ENCODE measurements around the gene RWDD1. TPM values are rescaled to one million over a fixed set of nuclear protein-coding genes. Genes with fewer than 3 reads are reported as not detected.

The RWDD1 gene, protein sequence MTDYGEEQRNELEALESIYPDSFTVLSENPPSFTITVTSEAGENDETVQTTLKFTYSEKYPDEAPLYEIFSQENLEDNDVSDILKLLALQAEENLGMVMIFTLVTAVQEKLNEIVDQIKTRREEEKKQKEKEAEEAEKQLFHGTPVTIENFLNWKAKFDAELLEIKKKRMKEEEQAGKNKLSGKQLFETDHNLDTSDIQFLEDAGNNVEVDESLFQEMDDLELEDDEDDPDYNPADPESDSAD
- total RNA-seq (37.1 TPM), polyA plus RNA-seq (62.1 TPM)

DNA sequence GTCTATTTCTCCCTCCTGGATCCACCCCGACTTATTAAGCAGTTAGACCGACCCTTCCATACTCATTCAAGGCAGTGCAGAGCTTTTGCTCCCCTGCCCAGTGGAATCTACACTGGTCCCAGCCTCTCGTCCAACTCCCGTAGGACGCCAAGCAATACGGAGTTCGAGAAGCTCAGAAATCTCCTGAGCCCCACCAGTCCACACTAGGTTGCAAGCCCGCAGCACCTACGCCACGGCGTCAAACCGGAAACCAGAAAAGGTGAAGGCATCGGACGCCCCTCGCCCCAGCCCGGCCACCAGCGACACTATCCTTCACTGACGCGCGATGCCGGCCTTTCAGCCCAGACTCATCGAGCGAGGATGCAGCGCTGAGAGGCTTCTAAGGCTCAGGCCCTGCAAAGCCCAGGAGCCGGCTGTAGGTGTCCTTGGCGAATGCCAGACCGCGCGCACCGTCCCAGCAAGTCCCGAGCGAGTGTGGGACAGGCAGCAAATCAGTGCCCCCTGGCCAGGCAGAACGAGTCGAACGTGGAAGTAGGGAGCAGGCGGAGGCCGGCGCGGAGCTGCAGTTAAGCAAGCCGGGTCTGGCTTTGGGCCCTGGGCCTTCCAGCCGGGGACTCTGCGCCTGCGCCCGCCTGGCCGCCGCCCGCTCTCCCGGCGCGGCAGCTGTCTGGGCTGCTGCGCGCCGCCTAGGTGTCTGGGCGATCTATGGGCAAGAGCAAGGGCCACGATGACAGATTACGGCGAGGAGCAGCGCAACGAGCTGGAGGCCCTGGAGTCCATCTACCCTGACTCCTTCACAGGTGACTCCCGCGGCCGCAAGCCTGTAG is at the start of gene RWDD1:
TSS of gene RWDD1 (plus strand) at position 649 of the 827 bp plus-strand sequence. CDS start at position 728, 79 bp downstream.
- no peaks in the 10 kb centered on the region for H3K36me3 ChIP-seq (ENCODE audit: insufficient read depth)
- under 1% methylated on average over 62 of the region's 62 CpGs for WGBS

DNA sequence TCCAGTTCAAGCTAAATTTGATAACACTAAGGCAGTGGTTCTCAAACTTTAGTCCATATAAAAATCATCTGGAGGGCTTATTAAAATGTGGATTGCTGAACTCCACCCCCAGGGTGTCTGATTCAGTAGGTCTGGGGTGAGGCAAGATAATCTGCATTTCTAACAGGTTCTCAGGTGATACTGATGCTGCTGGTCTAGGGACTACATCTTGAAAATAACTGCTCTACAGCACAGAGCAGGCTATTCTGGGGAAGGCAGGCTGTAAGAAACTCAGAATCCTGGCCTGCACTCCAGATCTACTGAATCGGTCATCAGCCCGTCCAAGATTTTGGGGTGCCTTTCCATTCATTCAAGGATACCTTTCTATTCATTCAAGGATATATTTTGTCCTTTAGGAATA is 48.4 kb upstream of the RWDD1 start:
- H3K36me3 ChIP-seq (ENCODE audit: insufficient read depth): no peaks in the 10 kb centered on the region
- WGBS: 80% methylated on average over 2 of the region's 2 CpGs
- H3K4me3 ChIP-seq (ENCODE audit: low read depth, low read length): no peak overlapping the region
- H3K27ac ChIP-seq (ENCODE audit: low read depth): no peak overlapping the region
- H3K4me1 ChIP-seq (ENCODE audit: insufficient read depth): no peaks in the 10 kb centered on the region
- DNase-seq (ENCODE audit: extremely low spot score): no peak

More for the DNA sequence above, at the start of gene RWDD1:
- Histone ChIP-seq H3K4me3 (ENCODE audit: low read depth, low read length) (peak within 1 kb of the TSS; percentile 94), H3K4me1 (ENCODE audit: insufficient read depth) (no peaks in the 10 kb centered on the region), H3K27ac (ENCODE audit: low read depth) (peak within 1 kb of the TSS; percentile 87)
- DNase-seq (ENCODE audit: extremely low spot score): peak; percentile 97

DNA sequence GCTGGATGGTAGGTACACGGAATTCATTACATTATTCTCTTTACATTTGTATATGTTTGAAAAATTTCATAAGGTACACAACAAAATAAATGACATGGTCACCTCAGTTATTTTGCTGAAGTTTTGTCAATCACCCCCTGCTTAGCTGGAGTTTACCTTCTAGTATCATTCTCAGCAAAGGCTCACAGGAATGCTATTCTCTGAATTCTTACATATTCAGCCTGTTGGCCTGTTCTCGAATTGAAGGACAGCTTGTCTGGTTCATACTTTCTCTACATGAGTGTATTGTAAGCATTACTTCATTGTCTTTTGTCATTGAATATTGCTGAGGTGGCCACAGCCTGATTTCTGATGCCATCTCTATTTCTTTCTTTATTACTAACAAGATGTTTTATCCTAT is 47.1 kb upstream of the RWDD1 start:
- whole genome bisulfite sequencing: 88% methylated on average over 2 of the region's 2 CpGs
- H3K36me3 ChIP-seq (ENCODE audit: insufficient read depth): no peaks in the 10 kb centered on the region
- DNase-seq (ENCODE audit: extremely low spot score): no peak
- H3K27ac ChIP-seq (ENCODE audit: low read depth): no peak overlapping the region
- no peaks in the 10 kb centered on the region for H3K4me1 ChIP-seq (ENCODE audit: insufficient read depth)
- no peak overlapping the region for H3K4me3 ChIP-seq (ENCODE audit: low read depth, low read length)

DNA sequence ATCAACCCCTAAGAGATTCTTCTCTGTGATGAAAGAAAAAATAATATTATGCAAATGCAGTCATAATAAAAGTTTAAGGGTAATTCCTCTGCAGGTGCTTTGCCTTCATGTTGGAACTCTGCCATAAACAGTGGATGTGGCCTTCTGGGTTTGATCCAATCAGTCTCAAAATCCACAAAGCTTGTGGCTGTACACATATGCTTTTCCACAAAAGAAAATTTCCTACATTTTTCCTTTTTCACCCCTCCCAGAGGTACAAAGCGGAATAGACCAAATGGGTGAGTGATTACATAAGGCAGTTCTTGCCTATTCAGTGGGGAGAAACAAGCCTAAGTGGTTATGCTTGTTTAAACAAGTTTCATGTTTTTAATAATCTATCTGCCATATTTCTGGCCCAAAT is 43.2 kb upstream of the RWDD1 start:
- H3K27ac ChIP-seq (ENCODE audit: low read depth): no peak overlapping the region
- no peaks in the 10 kb centered on the region for H3K4me1 ChIP-seq (ENCODE audit: insufficient read depth)
- DNase-seq (ENCODE audit: extremely low spot score): no peak
- no peaks in the 10 kb centered on the region for H3K36me3 ChIP-seq (ENCODE audit: insufficient read depth)
- 77% methylated on average over 1 of the region's 1 CpG for WGBS
- H3K4me3 ChIP-seq (ENCODE audit: low read depth, low read length): no peak overlapping the region

DNA sequence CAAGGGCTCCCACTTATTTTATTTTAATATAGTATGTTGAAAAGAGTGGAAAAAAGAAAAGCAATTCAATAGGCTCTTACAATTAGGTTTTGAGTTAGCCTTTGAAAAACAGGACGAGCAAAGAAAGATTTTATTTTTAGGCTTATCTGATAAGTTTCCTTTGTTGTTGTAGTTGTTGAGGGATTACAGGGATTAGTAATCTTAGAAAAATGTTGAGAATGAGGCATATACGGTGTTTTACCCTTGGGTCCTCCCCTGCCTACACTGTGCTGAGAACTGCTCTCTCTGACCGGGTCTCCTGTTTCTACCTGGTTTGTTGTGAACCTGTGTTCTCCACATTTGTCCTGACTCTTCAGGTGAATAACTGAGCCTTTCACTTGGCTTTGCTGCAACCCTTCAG is 42.5 kb upstream of the RWDD1 start:
- no peak overlapping the region for H3K4me3 ChIP-seq (ENCODE audit: low read depth, low read length)
- H3K4me1 ChIP-seq (ENCODE audit: insufficient read depth): no peaks in the 10 kb centered on the region
- WGBS: 22% methylated on average over 3 of the region's 3 CpGs
- H3K36me3 ChIP-seq (ENCODE audit: insufficient read depth): no peaks in the 10 kb centered on the region
- H3K27ac ChIP-seq (ENCODE audit: low read depth): no peak overlapping the region
- no peak for DNase-seq (ENCODE audit: extremely low spot score)

DNA sequence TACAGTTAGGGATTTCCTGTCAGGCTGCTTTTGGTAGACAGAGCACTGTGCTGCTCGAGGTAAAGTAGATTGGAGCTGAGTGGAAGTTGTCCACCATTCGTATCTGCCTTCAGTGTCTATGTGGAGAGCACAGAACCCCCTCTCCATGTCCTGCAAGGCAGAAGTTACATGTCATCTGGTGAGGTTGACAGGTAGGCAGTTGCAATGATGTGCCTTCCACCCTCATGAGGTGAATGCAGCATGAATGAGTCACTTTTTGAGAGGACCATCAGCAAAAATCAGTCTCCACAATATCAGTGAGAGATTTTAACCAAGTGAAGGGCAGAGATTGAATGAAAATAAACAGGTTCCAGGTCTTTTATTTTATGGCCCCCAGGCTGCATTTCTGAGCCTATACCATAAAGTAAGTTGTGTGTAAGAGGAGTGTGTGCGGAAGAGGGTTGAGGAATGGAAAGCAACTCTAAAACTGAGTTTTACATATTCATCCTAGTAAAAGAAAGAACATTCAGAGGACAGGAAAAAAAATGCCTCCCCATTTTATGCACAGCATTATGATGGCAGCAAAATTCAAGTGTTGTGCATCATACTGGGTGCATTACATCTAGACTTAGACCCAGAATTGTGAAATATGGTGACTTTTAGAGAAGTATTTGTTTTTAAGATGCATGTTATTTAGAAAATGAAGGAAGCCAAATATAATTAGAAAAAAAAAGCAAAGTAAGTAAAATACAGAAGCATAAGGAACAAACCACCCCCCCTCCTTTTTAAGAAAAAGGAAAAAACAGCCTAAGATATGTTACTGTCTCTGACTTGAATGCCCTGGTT is 41.6 kb upstream of the RWDD1 start:
- 67% methylated on average over 3 of the region's 3 CpGs for WGBS
- H3K4me1 ChIP-seq (ENCODE audit: insufficient read depth): no peaks in the 10 kb centered on the region
- no peaks in the 10 kb centered on the region for H3K36me3 ChIP-seq (ENCODE audit: insufficient read depth)
- no peak overlapping the region for H3K27ac ChIP-seq (ENCODE audit: low read depth)
- H3K4me3 ChIP-seq (ENCODE audit: low read depth, low read length): no peak overlapping the region
- DNase-seq (ENCODE audit: extremely low spot score): no peak

DNA sequence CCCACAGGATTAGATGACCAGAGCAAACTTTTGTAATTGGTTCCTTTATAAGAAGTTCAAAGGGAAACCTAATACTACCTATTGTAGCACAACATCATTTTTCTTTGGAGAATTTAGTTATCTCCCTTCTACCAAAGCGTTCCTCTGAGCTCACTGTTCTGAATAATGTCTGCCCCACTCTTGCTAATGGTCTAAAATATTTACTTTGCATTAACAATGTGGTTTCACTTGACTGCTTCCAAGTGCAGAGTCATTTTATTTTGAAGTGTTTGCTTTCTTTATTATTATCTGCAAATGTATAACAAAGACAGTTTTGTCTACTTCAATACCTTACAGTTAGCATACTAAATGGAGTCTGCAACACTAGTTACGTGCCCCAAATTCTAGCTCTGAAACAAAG is 40.9 kb upstream of the RWDD1 start:
- Histone ChIP-seq H3K4me1 (ENCODE audit: insufficient read depth) (no peaks in the 10 kb centered on the region), H3K27ac (ENCODE audit: low read depth) (no peak overlapping the region), H3K36me3 (ENCODE audit: insufficient read depth) (no peaks in the 10 kb centered on the region), H3K4me3 (ENCODE audit: low read depth, low read length) (no peak overlapping the region)
- 58% methylated on average over 2 of the region's 2 CpGs for WGBS
- no peak for DNase-seq (ENCODE audit: extremely low spot score)

DNA sequence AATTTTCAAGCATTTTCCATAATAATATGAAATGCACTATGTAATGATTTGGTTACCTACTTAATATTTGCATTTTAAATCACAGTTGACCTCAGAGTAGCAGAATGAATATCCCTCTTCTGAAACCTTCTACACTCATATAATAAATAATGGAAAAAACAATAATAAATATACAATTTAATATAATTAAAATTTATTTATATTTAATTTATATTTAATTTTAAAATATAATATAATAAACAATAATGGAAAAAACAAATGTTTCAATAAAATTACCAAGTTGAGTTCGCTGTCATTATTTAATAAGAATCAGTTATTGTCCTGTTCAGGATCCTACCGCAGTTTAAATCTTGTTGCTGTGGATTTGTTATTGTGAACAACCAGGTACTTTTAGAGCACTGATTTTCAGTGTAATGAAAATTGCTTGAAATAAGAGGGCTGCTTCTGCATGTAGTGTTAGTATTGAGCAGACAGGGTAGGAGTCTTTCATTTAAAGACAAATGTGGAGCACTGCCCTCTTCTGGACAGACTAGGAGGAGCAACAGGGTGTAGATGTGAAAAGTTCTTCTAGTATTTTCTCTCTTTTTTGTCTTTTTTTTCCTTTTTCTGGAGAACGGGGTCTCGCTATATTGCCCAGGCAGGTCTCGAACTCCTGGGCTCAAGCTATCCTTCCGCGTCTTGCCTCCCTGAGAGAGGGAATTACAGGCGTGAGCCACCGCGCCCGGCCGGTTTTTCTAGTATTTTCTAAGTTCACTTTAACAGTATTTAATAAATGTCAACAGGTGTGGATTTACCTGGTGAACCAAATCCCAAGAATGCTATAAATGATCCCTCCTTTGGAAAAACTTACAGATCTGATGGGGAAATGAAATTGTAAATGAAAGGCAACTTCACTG is 39.4 kb upstream of the RWDD1 start:
- no peaks in the 10 kb centered on the region for H3K36me3 ChIP-seq (ENCODE audit: insufficient read depth)
- no peak overlapping the region for H3K4me3 ChIP-seq (ENCODE audit: low read depth, low read length)
- H3K27ac ChIP-seq (ENCODE audit: low read depth): no peak overlapping the region
- 85% methylated on average over 12 of the region's 12 CpGs for WGBS
- H3K4me1 ChIP-seq (ENCODE audit: insufficient read depth): no peaks in the 10 kb centered on the region
- DNase-seq (ENCODE audit: extremely low spot score): no peak

DNA sequence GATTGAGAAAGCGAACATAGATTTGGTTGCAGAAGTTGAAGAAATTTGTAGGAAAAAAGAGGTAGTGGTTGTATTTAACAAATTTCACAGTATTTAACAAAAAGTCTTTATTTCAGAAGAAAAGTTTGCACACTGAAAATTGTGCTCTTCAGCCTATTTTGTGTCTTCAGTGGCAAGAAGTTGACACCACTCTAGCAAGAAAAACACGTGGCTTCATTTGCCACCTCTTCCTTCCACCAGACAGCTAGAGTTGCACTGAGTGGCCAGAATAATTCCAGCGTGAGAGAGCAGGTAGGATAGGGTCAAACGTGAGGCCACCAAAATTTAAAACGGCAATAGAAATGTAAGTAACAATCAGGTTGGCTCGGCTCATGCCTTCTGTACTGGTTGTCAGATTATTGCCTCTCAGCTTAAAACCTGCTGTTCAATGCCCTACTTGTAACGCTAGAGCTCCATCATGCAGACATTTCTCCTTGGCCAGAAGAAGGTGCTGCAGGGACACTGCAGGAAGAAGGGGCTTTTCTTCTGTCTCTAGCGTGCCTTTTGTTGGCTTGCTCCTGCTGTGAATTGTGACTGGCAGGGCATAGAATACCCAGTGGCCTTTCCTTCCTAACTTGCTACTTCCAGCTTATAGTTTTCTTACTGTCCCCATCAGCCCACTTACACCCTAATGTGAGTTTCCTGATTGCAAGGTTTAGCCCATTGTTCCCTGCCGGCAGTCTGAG is 37.9 kb upstream of the RWDD1 start:
- H3K36me3 ChIP-seq (ENCODE audit: insufficient read depth): peaks cover 2% of the 10 kb centered on the region
- DNase-seq (ENCODE audit: extremely low spot score): no peak
- WGBS: 59% methylated on average over 9 of the region's 9 CpGs
- H3K4me1 ChIP-seq (ENCODE audit: insufficient read depth): no peaks in the 10 kb centered on the region
- no peak overlapping the region for H3K27ac ChIP-seq (ENCODE audit: low read depth)
- H3K4me3 ChIP-seq (ENCODE audit: low read depth, low read length): no peak overlapping the region

DNA sequence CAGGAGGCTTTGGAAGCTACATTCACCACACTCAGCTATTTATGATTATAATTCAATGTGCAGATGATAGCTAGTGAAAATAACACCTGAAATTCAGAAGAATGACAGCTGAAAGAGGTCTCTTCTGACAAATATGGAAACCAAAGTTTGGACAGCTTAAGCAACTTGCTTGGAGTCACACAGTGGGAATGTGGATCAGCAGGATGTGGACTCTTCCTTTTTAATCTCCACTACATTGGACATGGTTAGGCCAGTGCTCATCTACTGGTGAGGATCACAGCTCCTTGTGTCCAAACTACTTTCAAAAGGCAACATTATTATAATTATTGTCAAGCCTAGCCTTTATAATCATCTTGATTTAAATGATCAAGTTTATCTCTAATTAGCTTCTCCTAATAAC is 36.2 kb upstream of the RWDD1 start:
- no peak for DNase-seq (ENCODE audit: extremely low spot score)
- H3K27ac ChIP-seq (ENCODE audit: low read depth): no peak overlapping the region
- H3K36me3 ChIP-seq (ENCODE audit: insufficient read depth): peaks cover 2% of the 10 kb centered on the region
- no peak overlapping the region for H3K4me3 ChIP-seq (ENCODE audit: low read depth, low read length)
- H3K4me1 ChIP-seq (ENCODE audit: insufficient read depth): no peaks in the 10 kb centered on the region

DNA sequence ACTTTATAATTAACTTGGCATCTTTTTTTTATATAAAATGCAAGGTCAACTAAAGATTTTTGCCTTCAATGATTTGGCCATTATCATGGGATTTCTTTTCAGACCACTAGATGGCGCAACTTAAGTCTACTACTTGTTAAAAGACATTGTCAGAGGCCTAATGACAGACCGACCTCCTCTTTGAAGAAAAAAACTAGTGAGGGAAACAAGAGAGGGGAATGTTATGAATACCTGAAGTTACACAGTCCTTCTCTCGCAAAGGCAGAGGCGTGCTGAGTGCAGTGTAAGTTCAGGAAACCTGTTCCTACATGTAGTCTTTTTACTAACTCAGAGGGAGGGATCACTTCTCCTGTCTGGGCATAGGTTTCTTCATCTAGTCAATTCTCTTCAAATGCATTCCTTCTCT is 35.1 kb upstream of the RWDD1 start:
- Histone ChIP-seq H3K27ac (ENCODE audit: low read depth) (no peak overlapping the region), H3K4me3 (ENCODE audit: low read depth, low read length) (no peak overlapping the region), H3K4me1 (ENCODE audit: insufficient read depth) (no peaks in the 10 kb centered on the region), H3K36me3 (ENCODE audit: insufficient read depth) (peaks cover 2% of the 10 kb centered on the region)
- DNase-seq (ENCODE audit: extremely low spot score): no peak
- WGBS: 16% methylated on average over 4 of the region's 4 CpGs

DNA sequence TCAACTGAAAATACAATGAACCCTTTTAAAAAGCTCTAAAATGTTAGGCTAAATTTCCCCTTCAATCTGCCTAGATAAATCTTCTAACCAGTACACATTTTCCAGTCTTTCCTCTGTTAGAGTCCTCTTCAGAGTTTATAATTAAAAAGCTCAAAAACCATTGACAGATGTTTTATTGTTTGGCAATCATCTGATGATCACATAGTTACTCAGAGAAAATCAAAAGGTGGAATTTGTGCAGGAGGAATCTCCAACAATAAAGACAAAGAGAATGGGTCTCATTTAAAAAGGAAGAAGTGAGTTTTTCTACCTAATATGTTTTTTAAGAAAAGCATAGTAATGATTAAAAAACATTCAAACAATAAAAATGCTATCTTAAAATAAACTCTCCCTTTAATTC is 28.9 kb upstream of the RWDD1 start:
- Histone ChIP-seq H3K36me3 (ENCODE audit: insufficient read depth) (no peaks in the 10 kb centered on the region), H3K4me3 (ENCODE audit: low read depth, low read length) (no peak overlapping the region), H3K27ac (ENCODE audit: low read depth) (no peak overlapping the region)

More for the DNA sequence above, 28.9 kb upstream of the RWDD1 start:
- H3K4me1 ChIP-seq (ENCODE audit: insufficient read depth): no peaks in the 10 kb centered on the region
- no peak for DNase-seq (ENCODE audit: extremely low spot score)
